Erythroblast (primary cell): ENCODE results near the gene TMOD3.

Source experiments
- GATA1 ChIP-seq: IDR thresholded peaks from 2 replicates; pipeline ENCODE4 v1.6.1; 2011; ENCODE audit warnings: low read depth, mild to moderate bottlenecking, control low read depth, low read length, moderate library complexity
- POLR2A ChIP-seq: IDR thresholded peaks from 2 replicates; pipeline ENCODE4 v1.6.1; 2011; ENCODE audit warnings: mild to moderate bottlenecking, low read length

DNA sequence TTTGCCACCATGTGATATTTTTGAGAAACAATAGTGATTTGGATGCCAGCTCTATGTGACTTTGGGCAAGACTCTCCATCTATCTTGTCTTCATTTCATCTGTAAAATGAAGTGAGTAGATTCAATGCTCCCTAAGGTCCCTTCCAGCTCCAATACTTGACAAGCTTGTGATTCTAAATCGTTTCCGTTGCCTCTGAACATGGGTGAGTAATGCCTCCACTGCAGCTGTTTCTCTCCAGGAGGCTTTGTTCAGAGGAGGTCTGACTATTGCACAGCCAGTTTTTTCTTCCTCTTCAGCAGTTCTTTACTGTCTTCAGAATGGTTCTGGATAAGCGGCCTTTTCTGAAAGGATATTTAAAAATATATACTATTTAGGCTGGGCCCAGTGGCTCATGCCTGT lies 14.8 kb upstream of the TMOD3 start:
- TF ChIP-seq POLR2A (no peak), GATA1 (no peak)
